Activated CD4-positive, alpha-beta memory T cell treated with anti-CD3 and anti-CD28 coated beads for 36 hours (primary cell): ENCODE data around the gene VRTN. TPM values are rescaled to one million over a fixed set of nuclear protein-coding genes. Genes with fewer than 3 reads are reported as not detected.
"Not testable (repeated sequence)": the region's sequence is repeated elsewhere in the genome, so short reads cannot be mapped to it uniquely, and the experiment has no call there.

Source experiments
- CTCF ChIA-PET: fragments of 350-600 bp; sonication (Branson Sonifier 250); formaldehyde crosslinking; loops from one replicate; lab custom pipeline; 2021; ENCODE audit warnings: antibody characterized with exemption, inconsistent platforms; lab: Charles Lee
- POLR2A ChIA-PET: fragments of 350-600 bp; sonication (Branson Sonifier 250); formaldehyde crosslinking; loops from one replicate; lab custom pipeline; 2021; ENCODE audit warnings: antibody characterized with exemption; lab: Charles Lee
- DNase-seq: peaks from one replicate; pipeline ENCODE4 v3.0.0-alpha.2; 2020
- H3K27ac Mint-ChIP-seq: one replicate; pipeline ENCODE4 v1.8.0; 2021; ENCODE audit warnings: mixed read lengths
- H3K27me3 Mint-ChIP-seq: one replicate; pipeline ENCODE4 v1.8.0; 2021; ENCODE audit warnings: mixed read lengths
- H3K36me3 Mint-ChIP-seq: one replicate; pipeline ENCODE4 v1.8.0; 2021; ENCODE audit warnings: mixed read lengths
- H3K4me1 Mint-ChIP-seq: one replicate; pipeline ENCODE4 v1.8.0; 2021; ENCODE audit warnings: low read depth, mixed read lengths
- H3K4me3 Mint-ChIP-seq: one replicate; pipeline ENCODE4 v1.8.0; 2021; ENCODE audit warnings: mild to moderate bottlenecking, mixed read lengths
- H3K9me3 Mint-ChIP-seq: one replicate; pipeline ENCODE4 v1.8.0; 2021; ENCODE audit warnings: mixed read lengths
- intact Hi-C: fragments of 100-400 bp; cut with micrococcal nuclease; formaldehyde crosslinking; loops from one replicate; pipeline ENCODE4 v1.15.1; 2023
- total RNA-seq, 2 experiments: library from RNA; stranded (reverse); gene quantifications; one replicate each; pipeline ENCODE4 v1.2.3, GENCODE V29; 2021

VRTN gene
- total RNA-seq, 2 experiments from 2014 or later, result not detected

DNA sequence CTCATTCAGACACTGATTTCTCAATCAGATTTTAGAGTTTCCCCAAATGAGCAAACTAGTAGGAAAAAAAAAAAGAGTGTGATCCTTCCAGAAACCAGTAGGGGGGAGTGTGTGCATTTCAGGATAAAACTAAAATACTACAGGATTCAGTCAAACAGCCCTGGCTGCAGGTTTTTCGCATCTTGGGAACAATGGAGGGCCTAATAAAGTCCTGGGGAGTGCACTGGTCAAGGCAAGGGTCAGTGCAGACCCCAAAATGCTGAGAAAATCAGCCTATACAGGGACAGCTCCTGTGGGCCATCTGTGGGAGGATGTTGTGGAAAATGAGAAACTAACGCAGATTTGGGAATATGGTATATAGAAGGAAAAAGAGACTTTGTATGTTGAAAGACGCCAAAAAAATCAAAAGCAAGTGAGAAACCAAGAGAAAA, 23.3 kb upstream of the VRTN start:
- no peaks in the 10 kb centered on the region for H3K9me3 Mint-ChIP-seq
- no peak overlapping the region for H3K27ac Mint-ChIP-seq
- peaks cover 9% of the 10 kb centered on the region for H3K27me3 Mint-ChIP-seq
- ChIA-PET POLR2A (no interaction called here), CTCF (interaction anchor here (0.9 to 2.1 kb wide), 3 partner anchors 16 to 28 kb away, joined by 3 to 6 read pairs (median 5); no protein-coding TSS in a partner anchor)
- intact Hi-C loops, result no loop called here
- no peak for DNase-seq
- H3K4me1 Mint-ChIP-seq, result no peaks in the 10 kb centered on the region
- H3K4me3 Mint-ChIP-seq, result no peak overlapping the region
- H3K36me3 Mint-ChIP-seq, result no peaks in the 10 kb centered on the region

DNA sequence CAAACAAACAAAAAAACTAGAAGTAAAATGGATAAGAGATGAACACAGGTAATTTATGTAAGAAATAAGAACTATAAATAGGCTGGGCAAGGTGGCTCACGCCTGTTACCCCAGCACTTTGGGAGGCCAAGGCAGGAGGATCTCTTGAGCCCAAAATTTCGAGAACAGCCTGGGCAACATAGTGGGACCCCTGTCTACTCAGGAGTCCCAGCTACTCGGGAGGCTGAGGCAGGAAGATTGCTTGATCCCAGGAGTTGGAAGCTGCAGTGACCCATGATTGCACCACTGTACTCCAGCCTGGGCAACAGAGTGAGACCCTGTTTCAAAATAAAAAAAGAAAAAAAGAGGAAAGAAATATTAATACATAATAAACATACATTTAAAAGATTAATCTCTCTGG, 22.8 kb upstream of the VRTN start:
- Mint-ChIP-seq H3K9me3 (no peaks in the 10 kb centered on the region), H3K4me1 (no peaks in the 10 kb centered on the region), H3K36me3 (no peaks in the 10 kb centered on the region), H3K4me3 (no peak overlapping the region), H3K27ac (no peak overlapping the region), H3K27me3 (peaks cover 9% of the 10 kb centered on the region)
- intact Hi-C loops, result no loop called here
- DNase-seq, result no peak
- ChIA-PET POLR2A (no interaction called here), CTCF (interaction anchor here (2.1 kb wide), 1 partner anchor 29 kb away, joined by 6 read pairs; no protein-coding TSS in a partner anchor)

DNA sequence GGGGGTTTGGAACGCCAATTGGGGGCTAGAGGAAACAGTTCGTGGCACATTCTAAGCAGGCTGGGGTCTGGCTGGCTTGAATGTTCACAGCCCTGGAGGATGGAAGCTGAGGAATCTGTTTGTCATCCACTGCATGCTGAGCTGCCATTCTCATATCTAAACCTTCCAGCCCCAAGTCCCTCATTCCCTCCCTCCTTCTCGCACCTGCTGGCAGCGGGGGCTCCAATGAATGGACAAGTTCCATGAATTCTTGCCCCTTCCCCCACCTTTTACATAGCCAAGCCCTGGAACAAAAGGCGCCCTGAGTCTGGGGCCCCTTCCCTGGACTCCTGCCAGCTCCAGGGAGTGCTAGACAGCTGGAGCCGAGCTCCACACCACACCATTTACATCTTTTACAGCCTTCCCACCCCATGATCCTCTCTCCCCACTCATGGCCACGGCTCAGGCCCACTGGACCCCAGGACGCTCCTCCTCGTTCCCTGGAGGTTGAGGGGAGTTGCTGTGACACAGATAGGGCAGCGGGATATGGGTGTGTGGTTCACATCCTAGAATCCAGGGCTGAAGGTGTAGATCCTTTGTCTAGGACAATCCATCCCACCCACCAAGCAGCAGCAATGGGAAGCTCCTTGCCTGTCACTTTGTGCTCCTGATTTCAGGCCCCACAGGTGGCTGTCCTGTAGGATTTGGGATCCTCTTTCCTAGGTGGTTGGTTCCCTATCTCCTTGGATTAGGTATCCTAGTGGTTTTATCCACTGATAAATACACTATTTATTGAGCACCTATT, 21.7 kb upstream of the VRTN start:
- Mint-ChIP-seq H3K9me3 (no peaks in the 10 kb centered on the region), H3K4me1 (no peaks in the 10 kb centered on the region), H3K4me3 (no peak overlapping the region), H3K27me3 (peaks cover 5% of the 10 kb centered on the region), H3K27ac (no peak overlapping the region), H3K36me3 (no peaks in the 10 kb centered on the region)
- ChIA-PET CTCF (interaction anchor here (0.6 kb wide), 1 partner anchor 444 kb away, joined by 4 read pairs; no protein-coding TSS in a partner anchor), POLR2A (no interaction called here)
- intact Hi-C loops, result no loop called here
- DNase-seq, result no peak

DNA sequence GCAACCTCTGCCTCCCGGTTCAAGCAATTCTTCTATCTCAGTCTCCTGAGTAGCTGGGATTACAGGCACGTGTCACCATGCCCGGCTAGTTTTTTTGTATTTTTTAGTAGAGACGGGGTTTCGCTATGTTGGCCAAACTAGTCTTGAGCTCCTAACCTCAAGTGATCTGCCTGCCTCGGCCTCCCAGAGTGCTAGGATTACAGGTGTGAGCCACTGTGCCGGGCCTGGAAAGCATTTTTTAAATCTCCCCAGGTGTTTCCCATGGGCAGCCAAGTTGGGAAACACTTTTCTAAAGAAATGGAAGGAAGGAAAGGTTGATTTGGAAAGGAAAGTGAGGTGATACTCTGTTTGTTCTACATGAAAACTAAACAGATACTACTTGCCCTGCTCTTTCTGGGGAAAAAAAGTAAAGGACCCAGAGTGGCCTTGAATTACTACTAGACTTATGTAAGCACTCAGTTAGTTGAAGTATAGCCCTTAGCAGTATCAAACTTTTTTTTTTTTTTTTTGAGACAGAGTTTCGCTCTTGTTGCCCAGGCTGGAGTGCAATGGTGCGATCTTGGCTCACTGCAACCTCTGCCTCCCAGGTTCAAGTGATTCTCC, 18.2 kb upstream of the VRTN start:
- intact Hi-C loops, H3K4me3 Mint-ChIP-seq, CTCF ChIA-PET, H3K4me1 Mint-ChIP-seq, POLR2A ChIA-PET, H3K9me3 Mint-ChIP-seq, DNase-seq, H3K36me3 Mint-ChIP-seq, H3K27ac Mint-ChIP-seq, H3K27me3 Mint-ChIP-seq: not testable (repeated sequence)

DNA sequence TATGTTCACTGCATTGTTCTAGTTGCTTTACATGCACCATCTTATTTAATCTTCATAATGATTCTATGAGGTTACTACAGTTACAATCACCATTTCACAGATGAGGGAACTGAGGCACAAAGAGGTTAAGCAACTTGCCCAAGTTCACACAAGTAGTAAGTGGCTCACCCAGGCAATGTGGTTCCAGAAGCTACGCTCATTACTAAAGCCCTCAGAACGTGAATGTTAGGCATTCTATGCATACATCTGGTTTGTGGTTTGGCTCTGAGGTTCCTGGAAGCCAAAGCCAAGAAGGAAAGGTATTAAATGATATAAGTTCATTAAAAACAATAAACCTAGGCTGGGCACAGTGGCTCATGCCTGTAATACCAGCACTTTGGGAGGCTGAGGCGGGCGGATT, 14.4 kb upstream of the VRTN start:
- intact Hi-C loops, result no loop called here
- H3K27ac Mint-ChIP-seq, result no peak overlapping the region
- POLR2A ChIA-PET, result no interaction called here

DNA sequence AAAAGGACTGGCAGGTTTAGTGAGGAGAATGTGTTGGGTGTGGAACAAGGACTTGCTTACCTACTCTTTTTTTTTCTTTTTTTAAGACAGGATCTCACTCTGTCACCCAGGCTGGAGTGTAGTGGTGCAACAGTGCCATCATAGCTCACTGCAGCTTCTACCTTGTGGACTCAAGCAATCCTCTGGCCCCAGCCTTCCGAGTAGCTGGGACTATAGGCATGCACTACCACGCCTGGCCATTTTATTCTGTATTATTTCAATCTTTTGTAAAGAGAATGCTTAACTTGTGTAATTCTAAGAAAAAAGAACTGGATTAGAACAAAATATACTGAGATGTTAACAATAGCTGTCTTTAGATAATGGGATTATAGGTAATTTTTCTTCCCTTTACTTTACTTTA, 1.9 kb upstream of the VRTN start:
- no peak overlapping the region for H3K27ac Mint-ChIP-seq
- H3K4me3 Mint-ChIP-seq, result no peak overlapping the region
- no peaks in the 10 kb centered on the region for H3K4me1 Mint-ChIP-seq
- no peaks in the 10 kb centered on the region for H3K9me3 Mint-ChIP-seq
- no peaks in the 10 kb centered on the region for H3K36me3 Mint-ChIP-seq
- peaks cover 8% of the 10 kb centered on the region for H3K27me3 Mint-ChIP-seq
- DNase-seq, result no peak
- POLR2A ChIA-PET, result no interaction called here
- CTCF ChIA-PET, result interaction anchor here (0.7 to 2.4 kb wide), 2 partner anchors 18 to 43 kb away, joined by 4 to 7 read pairs; partner anchors contain the start of gene ABCD4
- intact Hi-C loops, result no loop called here

More for the DNA sequence above, 14.4 kb upstream of the VRTN start:
- no peaks in the 10 kb centered on the region for H3K9me3 Mint-ChIP-seq
- no peaks in the 10 kb centered on the region for H3K36me3 Mint-ChIP-seq
- no peak for DNase-seq
- H3K4me1 Mint-ChIP-seq, result no peaks in the 10 kb centered on the region
- CTCF ChIA-PET, result no interaction called here
- no peaks in the 10 kb centered on the region for H3K27me3 Mint-ChIP-seq
- no peak overlapping the region for H3K4me3 Mint-ChIP-seq

DNA sequence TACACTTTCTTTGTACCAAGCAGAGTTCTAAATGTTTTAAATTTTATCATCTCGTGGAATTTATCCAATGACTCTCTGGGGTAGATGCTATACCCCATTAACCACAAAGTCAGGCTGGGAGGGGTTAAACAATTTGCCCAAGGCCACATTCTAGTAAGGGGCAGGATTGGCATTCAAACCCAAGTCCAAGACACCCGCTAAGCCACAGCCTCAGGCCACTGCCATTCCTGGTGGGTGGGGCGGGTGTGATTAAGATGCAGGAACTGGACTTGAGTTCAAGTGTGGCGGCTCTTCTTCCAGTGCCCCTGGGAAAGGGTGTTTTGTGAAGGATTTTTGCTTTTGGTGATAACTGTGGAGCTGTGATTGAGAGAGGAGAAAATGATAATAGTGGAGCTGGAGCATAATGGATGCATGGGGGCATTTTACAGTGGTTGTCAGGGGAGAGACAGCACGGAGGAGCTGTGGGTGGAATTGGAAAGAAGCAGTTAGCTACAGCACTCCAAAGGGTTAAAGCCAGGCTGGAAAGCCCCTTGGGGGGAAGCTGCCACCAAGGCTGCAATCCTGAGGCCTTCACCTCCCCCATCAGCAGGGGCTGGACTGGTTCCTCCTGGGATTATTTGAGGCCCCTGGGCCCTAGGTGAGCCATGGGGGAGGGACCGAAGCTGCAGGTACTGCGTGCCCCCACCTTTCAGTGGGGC, 1.0 kb upstream of the VRTN start:
- Mint-ChIP-seq H3K36me3 (no peaks in the 10 kb centered on the region), H3K9me3 (no peaks in the 10 kb centered on the region), H3K4me3 (no peak overlapping the region), H3K4me1 (no peaks in the 10 kb centered on the region), H3K27me3 (peaks cover 8% of the 10 kb centered on the region), H3K27ac (no peak overlapping the region)
- intact Hi-C loops, result no loop called here
- no peak for DNase-seq
- POLR2A ChIA-PET, result no interaction called here
- CTCF ChIA-PET, result interaction anchor here (2.4 kb wide), 1 partner anchor 17 kb away, joined by 7 read pairs; no protein-coding TSS in a partner anchor

DNA sequence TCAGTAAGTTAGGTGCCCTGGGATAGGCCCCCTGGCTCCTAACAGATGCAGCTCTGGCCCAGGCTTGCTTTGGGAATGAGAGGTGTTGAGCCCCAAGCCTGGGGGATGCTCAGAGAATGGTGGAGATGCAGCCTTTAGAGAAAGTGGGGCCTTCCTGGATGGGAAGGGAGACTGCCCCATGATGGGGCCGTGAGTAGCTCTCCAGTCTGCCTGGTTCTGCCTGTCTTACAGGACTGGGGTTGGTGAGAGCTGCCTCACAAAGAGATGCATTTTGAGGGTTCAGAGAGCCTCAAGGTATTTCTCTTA, 523 bp upstream of the VRTN start:
- H3K27me3 Mint-ChIP-seq, result peaks cover 5% of the 10 kb centered on the region
- ChIA-PET CTCF (interaction anchor here (2.4 kb wide), 1 partner anchor 16 kb away, joined by 7 read pairs; no protein-coding TSS in a partner anchor), POLR2A (no interaction called here)
- DNase-seq, result no peak
- H3K9me3 Mint-ChIP-seq, result no peaks in the 10 kb centered on the region
- H3K4me3 Mint-ChIP-seq, result no peak overlapping the region
- H3K4me1 Mint-ChIP-seq, result no peaks in the 10 kb centered on the region
- no peaks in the 10 kb centered on the region for H3K36me3 Mint-ChIP-seq
- intact Hi-C loops, result no loop called here
- H3K27ac Mint-ChIP-seq, result no peak overlapping the region

DNA sequence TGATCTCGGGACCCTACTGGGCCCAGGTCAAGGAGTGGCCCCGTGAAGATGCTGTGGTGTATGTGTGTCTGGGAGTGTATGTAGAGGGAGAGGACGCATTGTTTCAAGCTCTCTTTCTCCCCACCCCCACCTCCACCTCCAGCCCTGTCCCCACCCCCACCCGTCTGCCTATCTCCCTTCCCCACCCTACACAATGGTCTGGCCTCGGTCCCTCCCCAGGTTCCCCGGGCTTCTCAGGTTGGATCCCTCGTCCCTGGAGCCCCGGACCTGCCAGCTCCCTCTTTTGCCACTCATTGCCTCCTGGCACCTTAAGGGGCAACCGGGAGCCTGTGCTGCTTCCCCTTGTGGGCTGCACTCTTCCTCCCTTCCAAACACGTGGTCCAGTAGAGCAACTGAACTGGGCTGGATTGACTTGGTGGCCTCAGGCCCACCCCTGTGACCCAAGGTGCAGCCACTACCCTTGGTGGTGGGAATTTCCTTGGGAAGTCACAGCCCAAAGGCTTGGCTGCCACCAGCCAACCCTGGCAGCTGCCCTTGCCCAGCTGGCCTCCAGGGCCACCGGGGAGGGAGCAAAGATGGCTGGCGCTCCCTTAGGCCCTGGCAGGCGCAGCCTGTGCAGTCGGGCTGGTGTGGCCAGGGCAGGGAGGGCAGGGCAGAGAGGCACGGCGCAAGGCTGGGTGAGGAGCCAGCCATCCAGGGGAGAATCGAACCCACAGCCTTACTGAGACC, 628 bp downstream of the VRTN start:
- Mint-ChIP-seq H3K9me3 (no peaks in the 10 kb centered on the region), H3K27ac (no peak overlapping the region), H3K4me3 (no peak overlapping the region), H3K36me3 (no peaks in the 10 kb centered on the region), H3K27me3 (no peaks in the 10 kb centered on the region), H3K4me1 (no peaks in the 10 kb centered on the region)
- intact Hi-C loops, result no loop called here
- DNase-seq, result no peak
- ChIA-PET POLR2A (no interaction called here), CTCF (no interaction called here)

DNA sequence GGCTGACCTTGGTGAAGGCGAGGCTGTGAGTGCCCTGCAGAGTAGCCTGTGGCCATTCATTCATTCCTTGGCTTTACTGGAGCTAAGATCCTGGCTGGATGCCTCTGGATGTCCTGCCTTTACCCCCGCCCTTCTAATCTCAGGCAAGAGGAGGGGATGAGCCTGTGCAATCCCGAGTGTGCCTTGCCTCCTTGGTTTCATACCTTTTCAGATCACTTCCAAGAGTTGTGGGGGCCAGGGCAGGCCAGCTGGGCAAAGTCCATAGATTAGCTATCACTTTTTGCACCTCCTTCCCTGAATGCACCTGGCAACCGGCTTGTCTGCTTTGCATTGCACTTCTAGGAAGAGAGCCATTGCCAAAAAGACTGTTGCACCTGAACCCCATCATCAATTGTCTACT, 1.5 kb downstream of the VRTN start:
- Mint-ChIP-seq H3K9me3 (no peaks in the 10 kb centered on the region), H3K4me3 (no peak overlapping the region), H3K27me3 (no peaks in the 10 kb centered on the region), H3K36me3 (no peaks in the 10 kb centered on the region), H3K27ac (no peak overlapping the region), H3K4me1 (no peaks in the 10 kb centered on the region)
- ChIA-PET POLR2A (no interaction called here), CTCF (no interaction called here)
- no peak for DNase-seq
- intact Hi-C loops, result no loop called here

DNA sequence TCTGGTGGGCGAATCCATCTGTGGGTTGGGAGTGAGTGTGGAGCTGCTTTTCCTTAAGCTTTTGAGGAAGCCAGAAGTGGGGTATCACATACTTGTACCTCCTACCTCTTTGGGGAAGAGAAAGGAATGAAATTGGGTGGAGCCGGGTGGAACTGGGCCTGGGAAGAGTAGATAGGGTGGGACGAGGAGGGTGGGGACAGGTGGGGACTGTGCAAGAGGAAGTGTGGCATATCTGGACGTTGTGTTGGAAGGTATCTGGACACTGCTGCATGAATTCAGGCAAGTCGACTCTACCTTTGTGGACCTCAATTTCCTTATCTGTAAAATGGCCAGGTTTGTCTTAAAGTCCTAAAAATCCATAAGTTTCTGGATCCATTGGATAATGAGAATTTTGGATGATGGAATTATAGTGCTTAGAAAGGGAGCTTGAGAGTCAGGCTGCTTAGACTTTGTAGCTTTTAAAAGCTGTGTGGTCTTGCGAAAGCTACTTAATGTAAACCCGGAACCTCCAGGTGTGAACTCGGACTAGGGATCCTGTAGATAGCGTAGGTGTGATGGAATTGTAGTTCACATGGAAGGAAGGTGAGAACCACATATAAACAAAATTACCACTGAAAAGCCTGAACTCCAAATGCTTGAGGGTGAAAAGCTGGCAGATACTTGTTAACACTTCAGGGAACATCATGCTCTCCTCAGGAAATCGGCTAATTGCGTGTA, 2.1 kb downstream of the VRTN start:
- Mint-ChIP-seq H3K4me3 (no peak overlapping the region), H3K27ac (no peak overlapping the region), H3K27me3 (no peaks in the 10 kb centered on the region), H3K36me3 (no peaks in the 10 kb centered on the region), H3K4me1 (no peaks in the 10 kb centered on the region), H3K9me3 (no peaks in the 10 kb centered on the region)
- POLR2A ChIA-PET, result no interaction called here
- intact Hi-C loops, result no loop called here
- no peak for DNase-seq
- CTCF ChIA-PET, result interaction anchor here (0.6 to 1.0 kb wide), 2 partner anchors 26 to 262 kb away, joined by 3 to 4 read pairs; no protein-coding TSS in a partner anchor
